IPS-20b (cell line): Measurements from ENCODE around the gene SYMPK.

Experiments used
- H3K27ac ChIP-seq: one replicate; pipeline ENCODE4 v1.5.1; 2013; ENCODE audit warnings: low read length
- H3K27me3 ChIP-seq: 2 replicates; pipeline ENCODE4 v1.6.1; 2013; ENCODE audit warnings: mild to moderate bottlenecking, low read length, inconsistent platforms; ENCODE audit not compliant: insufficient read depth
- H3K36me3 ChIP-seq: 2 replicates; pipeline ENCODE4 v1.6.1; 2013; ENCODE audit warnings: low read depth, mild to moderate bottlenecking, inconsistent platforms, low read length, moderate library complexity; ENCODE audit not compliant: insufficient read depth
- H3K4me1 ChIP-seq: 2 replicates; pipeline ENCODE4 v1.6.1; 2013; ENCODE audit warnings: mild to moderate bottlenecking, control low read depth, inconsistent platforms, low read length, moderate library complexity; ENCODE audit not compliant: insufficient read depth
- H3K4me3 ChIP-seq: 2 replicates; pipeline ENCODE4 v1.5.1; 2013; ENCODE audit warnings: mild to moderate bottlenecking, low read length, inconsistent platforms
- H3K9ac ChIP-seq: 2 replicates; pipeline ENCODE4 v1.6.1; 2013; ENCODE audit warnings: low read depth, mild to moderate bottlenecking, inconsistent platforms, low read length, moderate library complexity
- H3K9me3 ChIP-seq: 2 replicates; pipeline ENCODE4 v1.6.1; 2013; ENCODE audit warnings: mild to moderate bottlenecking, low read depth, low read length, inconsistent platforms; ENCODE audit not compliant: insufficient read depth

Gene SYMPK

GRCh38 chr19:45862564-45863334 lies at the start of gene SYMPK:
SYMPK (minus strand) TSS chr19:45863147; CDS start chr19:45854495, 8,652 bp downstream.
- Histone ChIP-seq H3K36me3 (peaks cover 34% of the 10 kb centered on the region), H3K27ac (peak within 1 kb of the TSS; percentile 60), H3K9me3 (no peaks in the 10 kb centered on the region), H3K9ac (peak within 1 kb of the TSS; percentile 88), H3K27me3 (peaks cover 22% of the 10 kb centered on the region), H3K4me3 (peak within 1 kb of the TSS; percentile 86), H3K4me1 (peaks cover 9% of the 10 kb centered on the region)

- Histone ChIP-seq H3K27ac (no peak overlapping the region), H3K4me3 (no peak overlapping the region), H3K4me1 (no peaks in the 10 kb centered on the region), H3K36me3 (no peaks in the 10 kb centered on the region), H3K9ac (no peak overlapping the region), H3K9me3 (no peaks in the 10 kb centered on the region), H3K27me3 (no peaks in the 10 kb centered on the region)
Observed at GRCh38 chr19:45911291-45911690, 48.3 kb upstream of the SYMPK start.

- H3K9me3 ChIP-seq: no peaks in the 10 kb centered on the region
- no peak overlapping the region for H3K27ac ChIP-seq
- no peaks in the 10 kb centered on the region for H3K4me1 ChIP-seq
- no peak overlapping the region for H3K9ac ChIP-seq
- no peaks in the 10 kb centered on the region for H3K27me3 ChIP-seq
- no peaks in the 10 kb centered on the region for H3K36me3 ChIP-seq
- no peak overlapping the region for H3K4me3 ChIP-seq
Observed at GRCh38 chr19:45908956-45909355, 46.0 kb upstream of the SYMPK start.

GRCh38 chr19:45906221-45906620 lies 43.3 kb upstream of the SYMPK start:
- no peaks in the 10 kb centered on the region for H3K36me3 ChIP-seq
- H3K4me1 ChIP-seq: no peaks in the 10 kb centered on the region
- no peak overlapping the region for H3K9ac ChIP-seq
- H3K27me3 ChIP-seq: peaks cover 9% of the 10 kb centered on the region
- no peaks in the 10 kb centered on the region for H3K9me3 ChIP-seq
- no peak overlapping the region for H3K27ac ChIP-seq
- no peak overlapping the region for H3K4me3 ChIP-seq

GRCh38 chr19:45905011-45905410 lies 42.1 kb upstream of the SYMPK start:
- no peaks in the 10 kb centered on the region for H3K36me3 ChIP-seq
- H3K4me1 ChIP-seq: peaks cover 3% of the 10 kb centered on the region; the same call in 1 of the 2 replicates
- no peak overlapping the region for H3K27ac ChIP-seq
- no peak overlapping the region for H3K4me3 ChIP-seq
- H3K9ac ChIP-seq: no peak overlapping the region
- H3K27me3 ChIP-seq: peaks cover 21% of the 10 kb centered on the region
- H3K9me3 ChIP-seq: no peaks in the 10 kb centered on the region

GRCh38 chr19:45902651-45903625 lies 40.0 kb upstream of the SYMPK start:
- H3K36me3 ChIP-seq: peaks cover 6% of the 10 kb centered on the region
- H3K27ac ChIP-seq: peak overlapping the region; percentile 86
- no peaks in the 10 kb centered on the region for H3K9me3 ChIP-seq
- peak overlapping the region; percentile 89 for H3K4me3 ChIP-seq
- H3K4me1 ChIP-seq: peaks cover 3% of the 10 kb centered on the region; the same call in 1 of the 2 replicates
- peak overlapping the region; percentile 76; the same call in 1 of the 2 replicates for H3K9ac ChIP-seq
- H3K27me3 ChIP-seq: peaks cover 25% of the 10 kb centered on the region

GRCh38 chr19:45901912-45902650 lies 39.1 kb upstream of the SYMPK start, which contains the start of gene MYPOP:
MYPOP (minus strand) TSS chr19:45902613; CDS start chr19:45901773, 840 bp downstream.
- H3K4me3 ChIP-seq: peak within 1 kb of the TSS; percentile 89
- H3K36me3 ChIP-seq: peaks cover 6% of the 10 kb centered on the region
- H3K9me3 ChIP-seq: no peaks in the 10 kb centered on the region
- H3K4me1 ChIP-seq: peaks cover 3% of the 10 kb centered on the region; the same call in 1 of the 2 replicates
- peaks cover 25% of the 10 kb centered on the region for H3K27me3 ChIP-seq
- H3K27ac ChIP-seq: peak within 1 kb of the TSS; percentile 86
- peak within 1 kb of the TSS; percentile 76; the same call in 1 of the 2 replicates for H3K9ac ChIP-seq

- Histone ChIP-seq H3K36me3 (peaks cover 6% of the 10 kb centered on the region), H3K4me1 (peaks cover 3% of the 10 kb centered on the region; the same call in 1 of the 2 replicates), H3K27me3 (peaks cover 25% of the 10 kb centered on the region), H3K27ac (no peak overlapping the region), H3K4me3 (peak overlapping the region; percentile 89; the same call in 1 of the 2 replicates), H3K9ac (no peak overlapping the region), H3K9me3 (no peaks in the 10 kb centered on the region)
Observed at GRCh38 chr19:45901432-45901911, 38.5 kb upstream of the SYMPK start.

- Histone ChIP-seq H3K9ac (no peak overlapping the region), H3K27ac (no peak overlapping the region)
Observed at GRCh38 chr19:45900738-45901431, 37.9 kb upstream of the SYMPK start.

GRCh38 chr19:45899919-45900589 lies 37.1 kb upstream of the SYMPK start:
- H3K9ac ChIP-seq: no peak overlapping the region
- H3K36me3 ChIP-seq: peaks cover 6% of the 10 kb centered on the region
- H3K9me3 ChIP-seq: no peaks in the 10 kb centered on the region
- peaks cover 3% of the 10 kb centered on the region; the same call in 1 of the 2 replicates for H3K4me1 ChIP-seq
- no peak overlapping the region for H3K27ac ChIP-seq
- no peak overlapping the region for H3K4me3 ChIP-seq
- H3K27me3 ChIP-seq: peaks cover 25% of the 10 kb centered on the region

More at GRCh38 chr19:45900738-45901431, 37.9 kb upstream of the SYMPK start:
- peaks cover 3% of the 10 kb centered on the region; the same call in 1 of the 2 replicates for H3K4me1 ChIP-seq
- peaks cover 25% of the 10 kb centered on the region for H3K27me3 ChIP-seq
- peaks cover 6% of the 10 kb centered on the region for H3K36me3 ChIP-seq
- peak overlapping the region; percentile 89; the same call in 1 of the 2 replicates for H3K4me3 ChIP-seq
- no peaks in the 10 kb centered on the region for H3K9me3 ChIP-seq
